HG03469 (cell line): ENCODE results near the gene ZNF532.

Source experiments
- ATAC-seq: cut with Tn5 transposase; IDR thresholded peaks from one replicate; pipeline ENCODE4 v1.9.1; 2021; ENCODE audit warnings: mild to moderate bottlenecking, moderate library complexity, moderate number of reproducible peaks; ENCODE audit not compliant: unreplicated experiment

Gene ZNF532

DNA sequence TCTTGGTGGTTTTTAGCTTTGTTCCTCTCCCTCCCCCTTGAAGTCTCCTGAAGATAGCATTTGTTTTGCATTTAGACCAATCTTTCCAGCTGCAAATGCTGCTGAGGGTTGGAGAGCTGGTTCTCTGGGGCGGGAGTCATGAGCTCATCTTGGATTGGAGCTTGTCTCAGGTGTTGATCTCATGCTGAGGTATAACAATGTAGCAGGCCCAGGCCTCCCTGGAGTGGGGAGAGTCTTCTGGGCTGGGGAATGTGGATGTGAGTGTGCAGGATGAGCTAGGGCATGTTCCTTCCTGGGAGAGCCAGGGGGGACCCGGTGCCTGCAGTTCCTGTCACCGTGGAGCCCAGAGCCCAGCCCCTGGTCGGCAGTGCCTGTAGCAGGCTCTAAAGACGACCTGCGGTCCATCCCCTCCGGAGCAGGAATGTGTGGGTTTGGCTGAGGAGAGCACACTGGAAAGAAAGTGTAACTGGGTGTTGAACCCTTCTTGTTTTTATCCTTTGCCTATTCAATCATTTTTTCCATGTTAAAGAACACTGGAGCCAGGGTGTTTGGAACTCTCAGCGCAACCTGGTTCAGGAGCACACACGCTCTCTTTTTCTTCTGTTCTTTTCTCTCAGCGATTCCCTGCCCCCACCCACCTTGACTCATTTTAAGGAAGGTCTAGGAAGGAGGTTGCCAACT, 2.7 kb downstream of the ZNF532 start:
- ATAC-seq = no peak

DNA sequence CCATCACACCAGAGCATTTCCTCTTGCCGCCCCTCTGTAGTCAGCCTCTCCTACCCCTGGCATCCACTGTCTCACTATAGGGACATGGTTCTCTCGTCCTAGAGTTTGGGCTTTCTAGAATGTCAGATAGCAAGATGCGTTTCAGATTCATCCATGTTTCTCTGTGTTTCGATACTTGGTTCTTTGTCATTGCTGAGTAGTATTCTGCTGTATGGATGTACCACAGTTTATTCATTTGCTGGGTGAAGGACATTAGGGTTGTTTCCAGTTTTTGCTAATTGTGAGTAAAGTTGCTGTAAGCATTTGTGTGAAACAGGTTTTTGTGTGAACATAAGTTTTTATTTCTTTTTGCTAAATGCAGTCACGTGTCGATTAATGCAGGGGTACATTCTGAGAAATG, 3.8 kb downstream of the ZNF532 start:
- ATAC-seq = no peak

DNA sequence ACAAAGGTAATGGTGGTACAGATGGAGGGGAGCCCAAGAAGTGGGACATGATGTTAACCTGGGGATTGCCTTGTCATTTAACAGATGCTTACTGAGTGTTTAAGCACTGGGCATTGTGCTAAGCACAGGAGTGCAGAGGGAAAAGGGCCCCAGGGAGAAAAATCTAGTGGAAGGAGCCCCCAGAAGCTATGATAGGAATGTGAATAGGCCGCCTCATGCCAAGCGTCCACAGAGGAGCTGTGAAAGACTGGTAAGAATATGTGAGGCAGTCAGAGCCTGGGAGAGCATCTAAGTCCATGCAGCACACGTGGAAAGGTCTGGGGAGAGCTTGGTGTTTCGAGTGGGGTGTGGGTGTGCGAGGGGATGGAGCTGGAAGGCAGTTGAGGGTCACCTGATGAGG, 5.5 kb downstream of the ZNF532 start:
- no peak for ATAC-seq

DNA sequence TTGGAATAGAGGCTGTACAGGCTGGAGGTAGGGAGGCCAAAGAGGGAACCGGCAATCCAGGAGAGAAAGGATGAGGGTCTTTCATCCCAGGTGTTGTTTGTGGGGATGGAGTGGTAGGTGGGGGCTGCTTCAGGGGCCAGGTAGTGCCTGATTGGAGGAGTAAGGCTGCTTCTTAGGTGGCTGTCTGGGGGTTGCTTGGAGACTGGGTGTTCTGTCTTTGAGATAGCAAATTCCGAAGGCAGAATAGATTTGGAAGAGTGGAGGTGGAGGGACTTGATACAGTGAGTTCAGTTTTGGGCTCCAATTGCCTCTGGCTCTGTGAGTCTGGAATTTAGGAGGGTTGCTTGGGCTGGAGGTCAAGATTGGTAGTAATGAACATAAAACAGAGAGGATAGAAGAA, 5.9 kb downstream of the ZNF532 start:
- ATAC-seq = no peak

DNA sequence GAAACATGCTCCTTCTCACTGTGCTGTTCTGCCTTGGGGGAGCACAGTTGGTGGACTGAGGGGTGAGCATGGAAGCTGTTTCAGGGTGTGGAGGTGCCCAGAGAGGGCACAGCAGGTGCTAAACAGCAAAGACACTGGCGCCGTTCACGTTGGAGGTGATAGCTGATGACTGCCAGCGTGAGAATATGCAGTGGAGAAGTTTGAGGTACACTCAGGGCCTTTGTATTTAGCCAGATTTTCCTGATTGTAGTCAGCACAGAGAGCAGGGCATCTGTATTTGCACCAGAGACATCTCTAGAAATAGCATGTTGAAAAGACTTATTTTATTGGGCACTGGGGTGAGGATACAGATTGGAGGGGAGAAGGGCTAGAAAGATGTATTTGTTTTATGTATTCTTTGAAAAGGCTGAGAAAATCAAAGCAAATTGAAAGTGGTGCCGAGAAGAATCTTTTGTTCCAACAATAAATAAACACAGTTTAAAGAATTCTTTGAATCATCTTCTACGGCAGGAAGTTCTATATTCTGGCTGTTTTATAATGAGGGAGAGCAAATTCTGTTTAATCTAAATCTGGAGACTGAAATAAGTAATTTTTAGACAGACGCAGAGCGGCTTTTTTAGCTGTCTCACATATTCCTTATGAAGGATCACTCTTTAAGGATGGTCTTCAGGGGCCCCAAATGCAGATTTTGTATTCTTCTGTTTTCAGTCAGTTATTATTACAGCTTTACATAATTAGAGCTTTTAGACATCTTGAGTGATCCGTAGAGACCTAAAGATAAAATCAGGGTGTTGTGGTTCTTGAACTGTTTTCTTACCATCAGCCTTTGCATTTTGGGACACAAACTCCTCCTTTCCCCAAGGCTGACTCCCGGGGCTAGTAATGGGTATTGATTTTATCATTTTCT, 7.1 kb downstream of the ZNF532 start:
- ATAC-seq = no peak

DNA sequence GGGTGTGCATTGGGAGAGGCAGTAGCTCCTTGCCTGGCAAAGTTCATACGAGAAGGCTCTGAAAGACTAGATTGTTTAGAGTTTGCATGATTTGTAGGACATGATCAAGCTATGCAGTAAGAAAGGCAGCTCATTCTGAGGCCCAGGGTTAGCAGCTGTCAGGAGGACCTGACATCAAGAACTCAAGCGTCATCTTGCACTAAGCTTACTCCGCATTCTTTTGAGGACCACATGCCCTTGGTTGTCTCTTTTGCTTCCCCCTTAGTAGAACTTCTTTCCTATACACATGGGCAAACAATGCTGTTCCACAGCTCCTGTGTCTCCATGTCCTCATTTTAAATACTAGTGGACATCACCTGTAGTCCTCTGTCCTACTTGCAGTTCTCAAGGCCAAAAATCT, 14.0 kb downstream of the ZNF532 start:
- ATAC-seq = no peak

DNA sequence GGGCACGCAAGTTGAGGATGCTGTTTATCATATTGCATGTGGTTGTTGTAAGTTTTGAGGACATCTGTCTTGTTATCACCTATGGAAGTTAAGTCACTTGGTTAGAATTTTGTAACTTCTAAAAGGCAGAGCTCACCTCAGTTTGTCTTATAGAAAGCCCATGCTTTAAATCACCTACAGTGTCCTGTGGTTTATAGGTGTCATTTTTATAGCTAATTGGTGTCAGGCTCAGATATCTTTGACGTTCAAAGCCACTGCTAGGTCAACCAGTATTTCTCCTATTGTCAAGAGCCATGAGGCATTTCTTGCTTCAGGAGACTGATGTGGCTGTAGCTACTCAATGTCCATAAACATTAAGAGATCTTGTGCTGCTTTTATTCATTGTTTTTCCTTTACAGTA, 16.8 kb downstream of the ZNF532 start:
- ATAC-seq = no peak

DNA sequence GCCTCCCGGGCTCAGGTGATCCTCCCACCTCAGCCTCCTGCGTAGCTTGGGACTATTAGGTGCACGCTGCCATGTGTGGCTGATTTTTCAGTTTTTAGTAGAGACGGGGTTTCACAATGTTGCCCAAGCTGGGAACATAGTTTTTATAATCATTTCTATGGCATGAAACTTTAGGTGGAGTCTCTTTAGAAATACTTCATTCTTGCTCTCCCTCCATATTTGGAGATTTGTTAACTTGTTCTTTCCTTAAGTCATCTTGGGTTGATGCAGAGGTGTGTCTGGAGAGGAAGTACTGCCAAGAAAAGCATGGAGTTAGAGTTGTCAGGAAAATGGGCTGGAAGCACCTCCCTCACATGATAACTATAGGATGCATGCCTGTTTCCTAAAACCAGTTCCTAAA, 17.4 kb downstream of the ZNF532 start:
- ATAC-seq = no peak

DNA sequence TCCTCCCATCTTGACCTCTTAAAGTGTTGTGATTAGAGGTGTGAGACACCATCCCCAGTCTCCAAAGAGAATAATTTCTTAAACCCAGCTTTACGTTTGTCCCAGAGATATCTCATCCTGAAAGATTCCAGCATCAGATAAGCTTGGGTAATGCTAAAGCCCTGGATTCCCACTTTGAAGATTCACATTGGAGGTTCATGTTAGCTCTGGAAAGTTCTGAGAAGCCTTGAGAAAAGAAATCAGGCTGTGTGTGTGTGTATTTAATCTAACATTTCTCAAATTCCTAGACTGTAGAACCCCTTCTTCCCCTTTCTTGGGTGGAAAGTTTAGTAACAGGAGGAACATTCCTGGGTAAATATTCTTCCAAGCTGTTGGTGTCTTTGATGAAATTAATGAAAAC, 18.0 kb downstream of the ZNF532 start:
- no peak for ATAC-seq

DNA sequence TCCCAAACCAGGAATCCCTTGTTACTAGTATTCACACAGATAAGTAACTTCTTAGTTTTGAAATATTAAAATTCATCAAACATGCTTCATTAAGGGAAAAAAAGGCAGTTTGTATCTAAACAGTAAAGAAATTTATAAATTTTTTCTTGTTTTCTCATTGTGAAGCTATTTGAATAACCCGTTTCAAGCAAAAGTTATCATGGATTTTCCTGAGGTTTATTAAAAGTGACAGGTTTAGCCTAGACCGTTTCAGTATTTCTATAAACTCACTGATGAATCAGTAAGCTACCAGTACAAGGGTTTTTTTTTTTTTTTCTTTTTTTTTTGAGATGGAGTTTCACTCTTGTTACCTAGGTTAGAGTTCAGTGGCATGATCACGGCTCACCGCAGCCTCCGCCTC, 20.0 kb downstream of the ZNF532 start:
- no peak for ATAC-seq

DNA sequence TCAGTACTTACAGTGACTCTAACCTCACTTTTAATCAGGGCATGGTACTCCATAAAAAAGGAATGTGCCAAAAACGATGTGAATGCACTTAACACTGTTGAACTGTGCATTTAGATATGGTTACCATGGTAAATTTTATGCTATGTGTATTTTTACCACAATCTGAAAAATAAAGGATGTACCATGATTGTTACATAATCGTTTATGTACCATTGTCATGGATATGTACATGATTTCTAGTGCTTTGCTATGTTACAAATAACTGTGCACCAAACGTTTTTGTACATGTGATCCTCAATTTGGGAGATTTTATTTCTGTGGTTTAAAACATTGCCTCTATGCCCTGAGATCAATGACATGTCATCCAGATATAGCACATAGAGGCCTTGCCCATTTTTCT, 21.8 kb downstream of the ZNF532 start:
- ATAC-seq = no peak

DNA sequence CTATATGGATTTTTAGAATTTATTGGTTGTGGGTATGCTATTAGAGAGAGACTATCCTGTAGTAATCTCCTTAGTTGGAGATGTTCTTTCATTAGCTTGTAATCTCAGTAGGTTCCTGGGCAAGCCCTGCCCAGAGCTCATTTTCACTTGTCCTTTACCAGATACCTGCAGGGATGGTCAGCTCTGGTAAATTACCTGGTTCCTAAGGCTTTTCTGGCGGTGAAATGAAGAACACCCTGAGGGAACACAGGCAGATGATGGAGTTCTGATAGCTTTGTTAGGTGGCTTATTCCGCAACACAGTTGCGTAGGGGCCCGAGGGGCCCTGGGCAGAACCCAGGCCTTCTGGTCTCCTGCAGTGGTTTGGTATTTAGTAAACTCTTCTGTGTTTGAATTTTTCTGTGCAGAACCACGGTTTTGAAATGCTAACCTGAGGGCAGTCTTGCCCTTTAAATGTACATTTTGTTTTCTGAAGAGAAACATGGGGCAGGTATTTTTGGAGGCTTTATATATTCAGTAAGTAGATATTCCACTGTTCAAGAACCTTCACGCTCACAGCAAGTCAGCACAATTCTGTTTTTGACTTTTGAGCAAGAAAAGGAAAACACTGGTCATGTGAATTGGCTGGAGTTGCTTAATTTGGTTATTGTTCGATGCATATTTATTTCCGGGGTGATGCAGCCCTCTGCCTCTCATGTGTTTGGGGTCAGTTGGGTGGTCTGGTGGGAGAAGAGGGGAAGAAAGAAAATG, 22.4 kb downstream of the ZNF532 start:
- peak; percentile 20 for ATAC-seq

DNA sequence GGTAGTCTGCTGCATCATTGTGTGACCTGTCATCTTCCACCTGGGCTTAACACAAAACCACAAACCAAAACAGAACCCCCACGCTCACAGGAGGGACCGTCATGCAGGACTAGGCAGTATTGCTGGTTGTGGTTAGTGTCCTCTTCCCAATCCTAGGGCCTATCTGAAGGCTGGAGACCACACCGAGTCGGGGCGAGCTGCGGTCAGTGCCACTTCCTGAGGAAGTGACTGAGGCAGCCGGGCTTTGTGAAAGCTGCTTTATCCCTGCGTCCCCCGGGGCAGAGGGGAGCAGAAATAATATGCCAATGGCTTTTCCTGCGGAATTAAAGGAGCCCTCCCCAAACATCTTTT, 22.9 kb downstream of the ZNF532 start:
- peak; percentile 52 for ATAC-seq

DNA sequence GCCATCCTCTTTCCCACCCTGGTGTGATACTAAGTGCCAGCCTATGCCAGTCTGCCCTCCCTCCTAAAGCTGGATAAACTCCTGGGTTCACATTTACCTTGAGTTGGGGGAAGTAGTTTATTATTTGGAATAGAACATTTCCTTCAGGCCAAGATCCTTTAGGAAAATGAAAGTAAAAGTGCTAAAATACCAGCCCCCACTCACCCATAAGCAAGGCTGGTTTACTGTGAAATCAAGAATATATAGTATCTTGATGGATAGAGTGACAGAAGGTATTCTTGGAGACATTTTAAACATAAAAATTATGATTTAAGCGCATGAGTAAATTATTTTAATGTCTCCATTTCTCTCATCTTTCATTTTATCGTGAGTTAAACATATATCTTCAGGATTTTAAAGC, 27.1 kb downstream of the ZNF532 start:
- no peak for ATAC-seq

DNA sequence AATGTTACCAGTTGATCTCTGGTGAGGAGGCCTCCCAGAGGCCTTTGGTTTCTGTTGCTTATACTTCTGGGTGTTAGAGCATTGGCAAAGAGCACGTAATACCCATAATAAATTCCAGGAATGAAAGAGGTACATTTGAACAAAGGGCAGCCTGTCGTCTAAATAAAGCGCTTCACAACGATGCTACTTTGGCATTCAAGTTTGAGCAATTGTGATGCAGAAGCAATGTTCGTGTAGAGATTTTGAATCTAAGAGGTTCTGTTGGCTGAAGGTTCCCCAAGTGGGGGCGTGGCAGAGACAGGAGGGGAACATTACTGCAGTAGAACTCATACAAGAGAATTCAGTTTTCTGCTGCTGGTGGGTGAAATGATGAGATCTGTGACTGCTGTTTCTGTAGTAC, 27.8 kb downstream of the ZNF532 start:
- no peak for ATAC-seq

DNA sequence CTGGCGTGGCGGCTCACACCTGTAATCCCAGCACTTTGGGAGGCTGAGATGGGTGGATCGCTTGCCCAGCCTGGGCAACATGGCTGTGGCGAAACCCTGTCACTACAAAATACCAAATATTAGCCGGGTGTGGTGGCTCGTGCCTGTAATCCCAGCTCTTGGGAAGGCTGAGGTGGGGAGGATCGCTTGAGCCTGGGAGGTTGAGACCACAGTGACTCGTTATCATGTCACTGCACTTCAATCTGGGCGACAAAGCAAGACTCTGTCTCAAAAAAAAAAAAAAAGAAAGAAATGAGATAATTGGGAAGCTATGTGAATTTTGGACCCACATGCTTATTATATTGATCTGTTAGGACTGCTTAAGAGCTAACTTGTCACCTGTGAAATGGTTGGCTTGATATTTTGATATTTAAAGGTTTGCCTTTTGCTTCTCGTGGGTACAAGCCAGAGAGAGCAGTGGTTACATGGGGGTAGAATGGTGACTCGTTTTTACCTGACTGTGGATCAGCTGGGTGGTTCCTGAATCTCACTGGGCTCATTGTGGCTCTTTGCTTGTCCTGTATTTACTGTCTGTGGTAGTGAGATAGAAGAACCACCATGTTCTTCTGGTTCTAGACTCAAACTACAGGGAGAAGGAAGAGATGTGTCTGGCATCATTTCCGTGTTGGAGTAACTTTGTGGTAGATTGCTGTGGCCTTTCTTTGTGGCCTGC, 28.9 kb downstream of the ZNF532 start:
- no peak for ATAC-seq

DNA sequence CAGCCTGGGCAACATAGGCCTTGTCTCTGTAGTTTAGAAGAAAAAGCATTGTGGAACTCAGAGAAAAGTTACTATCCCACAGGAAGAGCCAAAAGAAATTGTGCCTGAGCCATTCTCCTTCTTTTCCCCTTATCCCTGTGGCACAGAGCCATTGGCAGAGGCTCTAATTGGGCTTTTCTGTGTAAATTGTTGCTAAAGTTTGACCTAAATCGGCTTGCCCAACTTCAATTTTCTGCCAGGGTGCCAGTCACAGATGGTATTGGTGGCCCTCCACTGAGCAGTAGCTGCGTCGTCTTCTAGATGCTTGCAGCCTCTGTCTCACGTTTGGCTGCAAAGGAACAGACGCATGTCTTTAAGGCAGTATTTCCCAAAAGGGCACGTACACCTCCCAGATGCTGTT, 30.3 kb downstream of the ZNF532 start:
- no peak for ATAC-seq

DNA sequence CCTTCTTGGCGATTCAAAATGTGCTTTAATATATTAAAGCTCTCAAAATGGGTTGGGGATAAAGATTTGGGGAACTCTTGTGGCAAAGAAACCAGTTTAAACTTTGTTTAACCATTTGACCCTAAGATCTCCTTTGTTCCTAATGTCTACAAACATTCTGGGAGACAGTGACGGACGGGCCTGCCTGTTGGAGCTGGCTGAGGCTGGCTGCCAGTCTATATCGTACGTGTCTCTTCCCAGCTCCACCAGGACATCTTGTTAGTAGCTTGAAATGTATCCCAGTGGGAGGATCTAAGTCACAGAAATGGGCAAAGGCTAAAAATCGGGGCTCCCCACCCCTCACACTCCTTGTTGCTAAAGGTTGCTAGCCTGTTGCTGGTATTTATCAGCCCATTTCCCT, 30.7 kb downstream of the ZNF532 start:
- no peak for ATAC-seq

DNA sequence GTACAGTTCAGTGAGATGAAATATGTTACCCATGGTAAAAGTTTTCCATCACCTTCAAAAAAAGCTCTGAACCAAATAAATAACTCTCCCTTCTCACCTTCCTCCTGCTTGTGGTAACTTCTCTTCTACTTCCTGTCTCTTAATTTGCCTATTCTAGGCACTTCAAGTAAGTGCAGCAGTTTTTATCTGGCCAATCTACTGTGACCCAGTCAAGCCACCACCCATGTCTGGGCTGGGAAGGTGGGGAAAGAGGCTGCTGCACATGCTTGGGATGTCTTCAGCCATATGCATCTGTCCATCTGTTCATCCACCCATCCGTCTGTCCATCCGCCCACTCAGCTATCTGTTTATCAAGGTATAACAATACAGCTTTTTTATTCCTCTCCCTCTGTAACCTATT, 31.6 kb downstream of the ZNF532 start:
- ATAC-seq = peak; percentile 86

DNA sequence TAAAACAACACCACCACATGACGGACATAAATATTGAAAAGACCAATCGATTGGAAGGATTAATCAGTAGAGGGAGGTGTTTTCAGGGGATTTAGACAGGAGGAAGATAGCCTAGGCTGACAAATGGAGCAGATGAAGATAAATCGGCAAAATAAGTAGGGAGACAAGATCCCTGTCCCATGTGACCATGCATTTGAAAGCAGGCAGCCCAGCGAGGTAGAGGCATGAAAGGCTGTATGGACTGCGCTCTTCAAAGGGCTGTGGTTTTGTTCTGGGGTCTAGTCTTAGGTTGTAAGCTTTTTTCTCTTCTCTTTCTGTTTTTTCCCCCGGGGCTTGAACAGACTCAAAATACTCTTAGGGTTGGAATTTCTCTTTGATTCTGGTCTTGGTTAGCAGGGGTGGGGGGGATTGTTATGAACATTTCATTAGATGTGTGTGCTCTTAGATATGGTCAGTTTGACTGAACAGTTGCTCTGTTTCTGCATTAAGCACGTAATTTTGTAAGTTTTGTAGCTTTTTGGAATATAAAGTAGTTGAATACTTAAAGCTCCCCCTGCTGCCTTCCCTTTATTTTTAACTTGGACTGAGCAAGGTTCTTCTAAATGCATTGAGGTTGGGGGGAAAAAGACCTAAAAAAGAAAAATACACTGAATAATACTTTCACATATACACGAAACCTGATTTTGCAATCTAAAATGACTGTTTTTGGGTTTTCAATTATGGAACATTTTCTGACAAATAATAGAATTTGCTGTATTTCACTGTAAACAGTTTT, 32.2 kb downstream of the ZNF532 start:
- no peak for ATAC-seq
